TTC549 (cell line): Measurements from ENCODE around the gene IRF7.
"Not testable (repeated sequence)": the region's sequence is repeated elsewhere in the genome, so short reads cannot be mapped to it uniquely, and the experiment has no call there.

Source experiments
- FAIRE-seq: peaks from 2 replicates; lab custom pipeline; 2012; peaks lifted over from hg19 to GRCh38; lab: Jason Lieb, UNC

IRF7 gene

DNA sequence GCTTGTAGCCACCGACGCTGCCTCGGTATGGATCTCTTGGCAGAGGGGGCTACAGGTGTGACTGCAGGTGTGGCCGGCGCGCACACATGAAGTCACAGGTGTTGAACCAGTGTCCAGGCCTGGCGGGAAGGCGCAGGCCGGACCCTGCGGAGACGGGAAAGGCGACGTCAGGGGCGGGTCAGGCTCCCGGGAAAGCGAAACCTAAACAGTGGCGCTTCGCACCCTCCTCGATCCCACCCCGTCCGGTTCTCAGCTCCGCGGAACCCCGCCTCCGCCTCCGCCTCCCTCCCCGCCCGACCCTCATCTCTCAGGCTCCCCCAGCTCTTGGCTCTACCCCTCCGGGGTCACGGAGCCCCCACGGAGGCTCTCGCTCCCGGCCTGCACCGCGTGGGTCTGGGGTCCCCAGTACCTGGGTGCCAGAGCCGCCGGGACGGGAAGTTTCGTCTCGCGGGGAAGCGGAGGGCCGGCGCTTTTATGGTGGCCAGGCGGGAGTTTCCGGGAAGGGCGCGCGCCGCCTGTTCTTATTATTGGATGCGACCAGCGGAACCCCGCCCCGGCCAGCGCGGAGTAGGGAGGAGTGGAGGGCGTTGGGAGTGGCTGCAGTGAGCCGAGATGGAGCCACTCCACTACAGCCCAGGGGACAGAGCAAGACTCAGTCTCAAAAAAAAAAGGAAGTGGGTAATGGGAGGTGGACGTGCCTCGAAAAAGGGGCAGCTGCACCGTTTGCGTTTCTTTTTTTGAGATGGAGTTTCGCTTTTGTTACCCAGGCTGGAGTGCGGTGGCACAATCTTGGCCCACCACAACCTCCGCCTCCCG, at the start of gene IRF7:
Gene IRF7, minus strand, starts transcription at position 447 of the 816 bp plus-strand sequence. CDS start 586 bp downstream, outside the sequence.
- no peak for FAIRE-seq

DNA sequence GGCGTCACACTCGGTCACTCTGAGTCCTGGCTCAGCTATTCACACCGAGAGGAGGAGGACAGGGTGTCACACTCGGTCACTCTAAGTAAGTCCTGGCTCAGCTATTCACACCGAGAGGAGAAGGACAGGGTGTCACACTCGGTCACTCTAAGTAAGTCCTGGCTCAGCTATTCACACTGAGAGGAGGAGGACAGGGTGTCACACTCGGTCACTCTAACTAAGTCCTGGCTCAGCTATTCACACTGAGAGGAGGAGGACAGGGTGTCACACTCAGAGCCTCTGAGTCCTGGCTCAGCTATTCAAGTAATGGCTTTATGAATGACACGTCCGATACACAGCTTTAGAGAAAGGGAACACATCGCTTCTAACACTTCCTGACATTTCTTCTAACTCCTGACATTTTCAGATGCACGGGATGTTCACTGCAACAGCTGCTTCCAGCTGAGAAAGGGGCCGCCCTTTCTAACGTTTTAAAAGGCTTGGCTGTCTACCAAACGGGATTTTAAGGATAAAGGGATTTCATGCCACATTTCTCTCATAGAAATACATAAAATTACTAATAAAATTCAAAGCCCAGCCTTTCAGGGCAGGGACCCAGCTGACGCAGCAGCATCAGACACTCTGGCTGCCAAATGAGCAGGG, 49.4 kb upstream of the IRF7 start:
- FAIRE-seq = no peak

DNA sequence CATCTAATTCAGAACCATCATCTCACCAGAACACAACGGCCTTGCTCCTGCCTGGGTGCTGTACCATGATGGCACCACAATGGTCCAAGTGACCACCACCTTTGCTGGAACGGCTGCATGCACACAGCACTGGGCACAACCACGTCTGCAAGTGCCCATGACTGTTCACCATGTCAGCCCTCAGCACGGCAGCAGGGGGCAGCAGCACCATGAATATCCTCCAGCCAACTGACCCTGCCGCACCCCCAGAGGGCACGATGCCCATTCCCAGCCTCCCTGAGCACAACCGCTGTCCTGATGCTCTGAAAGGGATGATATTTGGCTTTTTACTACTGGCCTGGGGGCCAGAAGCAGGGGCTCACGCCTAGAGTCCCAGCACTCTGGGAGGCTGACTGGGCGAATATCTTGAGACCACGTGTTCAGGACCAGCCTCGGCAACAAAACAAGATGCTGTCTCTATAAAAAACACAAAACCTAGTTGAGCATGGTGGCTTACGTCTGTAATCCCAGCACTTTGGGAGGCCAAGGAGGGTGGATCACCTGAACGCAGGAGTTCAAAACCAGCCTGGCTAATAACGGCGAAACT, 47.0 kb upstream of the IRF7 start:
- no peak for FAIRE-seq

DNA sequence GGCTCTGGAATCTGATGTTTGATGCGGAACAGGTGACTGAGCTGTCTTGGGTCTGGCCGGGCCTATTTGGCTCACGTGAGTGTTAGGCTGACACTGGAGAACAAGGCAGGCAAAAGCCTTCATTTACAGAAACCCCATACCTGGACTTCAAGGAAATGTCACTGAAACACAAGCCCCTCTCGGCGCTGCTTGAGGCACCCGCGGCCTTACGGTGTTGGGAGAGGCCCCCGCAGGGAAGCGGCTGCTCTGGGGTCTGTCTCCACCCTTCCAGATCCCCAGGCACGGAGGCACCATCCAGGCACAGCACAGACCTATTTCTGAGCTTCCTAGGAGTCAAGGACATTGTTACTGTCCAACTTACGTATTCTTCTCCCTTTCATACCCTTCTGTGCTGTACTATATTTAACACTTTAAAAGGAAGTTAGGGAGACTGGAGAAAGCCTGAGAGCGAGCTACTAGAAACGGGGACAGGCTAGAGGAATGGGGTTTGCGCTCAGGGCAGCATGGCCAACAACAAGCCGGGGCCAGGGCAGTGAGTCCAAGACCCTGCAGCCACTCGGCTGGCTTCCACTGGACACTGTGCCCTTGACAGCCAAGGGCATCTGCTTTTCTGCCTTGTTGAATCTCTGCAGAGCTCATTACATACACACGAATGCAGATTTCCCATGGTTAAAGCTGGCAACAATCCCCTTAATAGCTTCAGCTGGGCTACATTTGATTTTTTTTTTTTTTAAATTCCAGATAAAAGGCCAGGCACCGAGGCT, 45.1 kb upstream of the IRF7 start:
- FAIRE-seq = no peak

DNA sequence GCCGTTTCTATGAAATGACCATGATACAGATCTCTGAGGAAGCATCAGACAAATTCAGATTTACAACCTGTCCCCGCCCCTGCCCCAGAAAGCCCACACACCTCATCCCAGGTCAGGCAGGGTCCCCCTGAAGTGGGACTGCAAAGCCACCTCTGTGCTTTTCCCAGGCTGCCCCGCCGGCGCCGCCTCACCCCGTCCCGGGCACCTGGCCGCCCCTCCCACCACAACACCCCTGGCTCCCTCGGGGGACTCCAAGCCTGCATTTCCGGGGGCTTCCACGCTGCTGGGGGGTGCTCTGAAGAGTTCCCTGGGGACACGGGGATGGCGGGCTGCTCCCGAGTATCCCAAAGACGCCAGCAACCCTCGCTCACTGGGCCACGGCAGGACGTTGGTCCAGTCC, 44.5 kb upstream of the IRF7 start:
- no peak for FAIRE-seq

DNA sequence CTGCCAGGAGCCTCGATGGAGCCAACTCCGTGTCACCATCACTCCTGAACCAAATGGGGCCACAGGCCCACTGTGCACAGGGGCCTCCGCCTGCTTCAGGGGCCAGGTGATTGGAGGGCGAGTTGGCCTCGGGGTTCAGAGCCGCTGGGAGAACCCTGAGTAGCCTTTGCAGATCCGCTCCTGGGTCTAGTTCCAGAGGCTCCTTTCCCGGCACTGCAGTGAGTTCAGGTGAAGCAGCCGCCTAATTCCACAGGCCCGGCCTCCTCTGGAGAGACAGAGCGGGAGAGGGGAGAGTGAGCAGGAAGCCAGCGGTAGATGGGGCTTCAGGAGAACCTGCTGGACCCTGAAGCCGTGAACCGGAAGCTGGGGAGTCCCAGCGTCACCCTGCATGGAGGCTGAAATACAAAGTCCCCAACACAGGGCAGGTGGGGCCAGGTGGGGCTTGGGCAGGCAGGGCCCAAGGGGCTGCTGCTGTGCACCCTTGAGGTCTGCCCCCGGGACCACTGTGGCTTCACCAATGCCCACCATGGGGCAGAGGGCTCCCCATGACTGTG, 43.9 kb upstream of the IRF7 start:
- FAIRE-seq = no peak

DNA sequence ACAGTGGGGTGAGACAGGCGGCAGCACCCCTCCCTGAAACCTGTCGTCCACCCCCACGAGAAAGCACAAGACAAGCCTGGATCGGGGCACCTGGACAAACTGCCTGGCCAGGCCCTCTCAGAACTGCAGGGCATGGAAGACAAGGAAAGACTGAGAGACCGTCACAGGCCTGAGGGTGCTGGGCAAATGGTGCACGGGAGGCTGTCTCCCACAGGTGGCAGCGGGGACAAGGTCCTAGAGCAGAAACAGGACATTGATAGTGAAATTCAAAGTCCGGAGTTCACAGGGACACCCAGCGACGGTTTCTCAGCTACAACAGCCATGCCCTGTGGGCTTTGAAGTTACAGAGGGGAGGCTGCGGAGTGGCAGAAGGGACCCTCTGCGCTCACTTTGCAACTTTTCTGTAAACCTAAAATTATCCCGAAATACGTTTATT, 42.0 kb upstream of the IRF7 start:
- no peak for FAIRE-seq

DNA sequence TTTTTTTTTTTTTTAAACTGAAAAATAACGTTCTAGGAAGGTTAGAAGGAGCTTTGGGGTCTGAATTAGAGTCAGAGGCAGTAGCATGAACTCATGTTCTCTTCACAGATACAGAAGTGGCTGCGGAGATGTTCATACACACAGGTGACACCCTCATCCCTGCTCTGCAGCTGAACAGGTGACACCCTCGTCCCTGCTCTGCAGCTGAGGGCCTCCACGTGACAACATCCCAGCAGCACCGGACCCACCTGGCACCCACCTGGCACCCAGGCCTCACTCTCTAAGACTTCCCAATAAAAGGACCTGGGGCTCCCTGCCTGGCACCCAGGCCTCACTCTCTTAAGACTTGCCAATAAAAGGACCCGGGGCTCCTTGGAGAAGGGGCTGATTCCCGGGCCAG, 41.1 kb upstream of the IRF7 start:
- FAIRE-seq = no peak

DNA sequence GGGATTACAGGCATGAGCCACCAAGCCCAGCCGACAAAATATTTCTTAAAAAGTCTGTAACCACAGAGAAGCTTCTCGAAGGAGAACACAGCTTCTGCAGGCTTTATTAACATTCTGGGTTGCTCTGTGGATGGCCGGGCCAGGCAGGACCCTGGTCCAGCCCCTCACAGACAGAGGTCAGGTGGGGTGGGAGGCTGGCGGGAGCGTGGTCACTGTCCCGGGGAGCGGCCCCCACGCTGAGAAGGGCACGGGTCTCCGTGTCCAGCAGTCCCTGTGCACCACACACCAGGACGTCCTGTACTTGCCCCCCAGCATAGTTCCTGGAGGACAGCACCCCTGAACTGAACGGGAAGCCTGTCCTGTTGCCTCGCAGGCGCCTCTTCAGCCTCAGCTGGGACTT, 40.7 kb upstream of the IRF7 start:
- FAIRE-seq = no peak

- FAIRE-seq = no peak
Measured at GRCh38 chr11:655036-655726, 39.4 kb upstream of the IRF7 start.

DNA sequence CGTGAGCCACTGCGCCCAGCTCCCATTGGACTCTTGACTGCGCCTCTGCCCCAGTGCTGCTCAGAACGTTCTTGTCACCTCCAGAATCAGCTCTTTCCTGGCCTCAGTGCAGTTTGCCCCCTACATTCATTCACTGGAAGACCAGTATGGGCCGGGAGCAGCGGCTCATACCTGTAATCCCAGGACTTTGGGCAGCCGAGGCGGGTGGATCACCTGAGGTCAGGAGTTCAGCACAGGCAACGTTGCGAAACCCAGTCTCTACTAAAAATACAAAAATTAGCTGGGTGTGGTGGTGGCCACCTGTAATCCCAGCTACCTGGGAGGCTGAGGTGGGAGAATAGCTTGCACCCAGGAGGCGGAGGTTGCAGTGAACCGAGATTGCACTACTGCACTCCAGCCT, 38.7 kb upstream of the IRF7 start:
- not testable (repeated sequence) for FAIRE-seq

DNA sequence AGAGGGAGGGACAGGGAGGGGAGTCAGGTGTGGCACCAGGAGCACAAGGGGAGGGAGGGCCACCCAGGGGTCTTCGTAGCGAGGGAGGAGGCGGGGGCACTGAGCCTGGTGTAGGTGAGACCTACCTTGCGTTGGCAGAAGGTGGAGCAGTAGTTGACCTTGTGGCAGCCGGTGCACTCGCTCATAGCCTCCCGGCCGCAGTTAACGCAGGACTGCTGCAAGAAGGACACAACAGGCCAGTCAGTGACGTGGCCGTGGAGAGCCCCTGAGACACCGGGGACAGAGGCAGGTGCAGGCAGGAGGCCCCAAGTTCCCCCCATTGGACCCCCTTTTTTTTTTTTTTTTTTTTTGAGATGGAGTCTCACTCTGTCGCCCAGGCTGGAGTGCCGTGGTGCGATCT, 38.1 kb upstream of the IRF7 start:
- no peak for FAIRE-seq

DNA sequence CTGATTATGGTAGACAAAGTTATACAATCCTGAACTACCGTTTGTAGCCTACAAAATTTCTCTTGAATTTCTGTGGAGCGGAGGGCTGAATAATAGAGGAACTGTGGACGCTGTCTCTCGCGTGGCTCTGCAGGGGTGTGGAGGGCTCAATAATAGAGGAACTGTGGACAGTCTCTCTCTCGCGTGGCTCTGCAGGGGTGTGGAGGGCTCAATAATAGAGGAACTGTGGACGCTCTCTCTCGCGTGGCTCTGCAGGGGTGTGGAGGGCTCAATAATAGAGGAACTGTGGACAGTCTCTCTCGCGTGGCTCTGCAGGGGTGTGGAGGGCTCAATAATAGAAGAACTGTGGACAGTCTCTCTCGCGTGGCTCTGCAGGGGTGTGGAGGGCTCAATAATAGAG, 37.4 kb upstream of the IRF7 start:
- not testable (repeated sequence) for FAIRE-seq

DNA sequence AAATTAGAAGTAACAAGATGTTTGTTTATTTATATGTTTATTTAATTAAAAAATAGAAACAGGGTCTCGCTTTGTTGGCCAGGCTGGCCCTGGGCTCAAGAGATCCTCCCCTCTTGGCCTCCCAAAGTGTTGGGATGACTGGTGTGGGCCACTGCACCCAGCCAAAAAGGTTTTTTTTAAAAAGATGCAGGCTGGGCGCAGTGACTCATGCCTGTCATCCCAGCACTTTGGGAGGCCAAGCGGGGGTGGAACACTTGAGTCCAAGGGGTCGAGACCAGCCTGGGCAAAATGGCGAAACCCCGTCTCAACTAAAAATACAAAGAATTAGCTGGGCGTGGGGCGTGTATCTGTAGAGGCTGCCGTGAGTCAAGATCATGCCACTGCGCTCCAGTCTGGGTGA, 34.7 kb upstream of the IRF7 start:
- no peak for FAIRE-seq

DNA sequence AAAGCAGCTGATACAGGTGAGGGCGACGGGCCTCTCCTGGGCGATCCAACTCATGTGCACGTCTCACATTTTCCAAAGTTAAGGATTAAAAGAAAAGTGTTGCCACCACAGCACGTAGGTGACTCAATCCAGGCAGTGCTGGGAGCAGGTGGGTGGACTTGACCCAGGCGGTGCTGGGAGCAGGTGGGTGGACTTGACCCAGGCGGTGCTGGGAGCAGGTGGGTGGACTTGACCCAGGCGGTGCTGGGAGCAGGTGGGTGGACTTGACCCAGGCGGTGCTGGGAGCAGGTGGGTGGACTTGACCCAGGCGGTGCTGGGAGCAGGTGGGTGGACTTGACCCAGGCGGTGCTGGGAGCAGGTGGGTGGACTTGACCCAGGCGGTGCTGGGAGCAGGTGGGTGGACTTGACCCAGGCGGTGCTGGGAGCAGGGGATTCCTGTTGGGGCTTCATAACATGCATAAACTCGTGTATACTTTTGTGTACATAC, 32.0 kb upstream of the IRF7 start:
- FAIRE-seq = not testable (repeated sequence)

DNA sequence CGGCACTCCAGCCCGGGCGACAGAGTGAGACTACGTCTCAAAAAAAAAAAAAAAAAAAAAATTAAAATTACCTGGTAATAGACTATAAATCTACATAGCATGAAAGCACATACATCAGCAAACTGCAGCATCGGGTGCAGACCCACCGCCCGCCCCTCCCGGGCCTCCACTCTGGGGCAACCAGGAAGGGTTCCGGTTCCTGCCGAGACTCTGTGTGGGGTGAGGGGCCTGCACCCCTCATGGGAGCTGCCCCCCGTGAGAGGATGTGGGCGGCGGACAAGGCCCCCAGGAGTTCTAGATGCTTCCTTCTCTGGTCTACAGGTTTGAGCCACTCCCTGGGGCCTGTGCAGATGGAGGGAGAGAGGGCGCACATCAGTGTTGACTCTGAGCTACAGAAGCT, 30.5 kb upstream of the IRF7 start:
- FAIRE-seq = no peak

DNA sequence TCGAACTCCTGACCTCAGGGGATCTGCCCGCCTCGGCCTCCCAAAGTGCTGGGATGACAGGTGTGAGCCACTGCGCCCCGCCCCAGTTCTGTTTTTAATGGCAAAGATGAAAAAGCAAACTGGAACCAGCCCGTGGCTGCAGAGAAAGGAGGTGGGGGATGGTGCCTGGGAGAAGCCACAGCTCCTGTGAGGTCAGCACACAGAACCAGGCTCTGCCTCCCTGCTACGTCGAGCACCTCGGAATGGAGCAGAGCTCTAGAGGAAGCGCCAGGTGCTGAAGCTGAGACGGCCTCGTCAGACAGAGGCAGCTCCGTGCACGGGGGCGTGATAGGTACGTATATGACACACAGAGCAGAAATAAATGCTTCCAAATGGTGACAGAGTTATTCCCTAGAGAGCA, 29.8 kb upstream of the IRF7 start:
- FAIRE-seq = no peak

DNA sequence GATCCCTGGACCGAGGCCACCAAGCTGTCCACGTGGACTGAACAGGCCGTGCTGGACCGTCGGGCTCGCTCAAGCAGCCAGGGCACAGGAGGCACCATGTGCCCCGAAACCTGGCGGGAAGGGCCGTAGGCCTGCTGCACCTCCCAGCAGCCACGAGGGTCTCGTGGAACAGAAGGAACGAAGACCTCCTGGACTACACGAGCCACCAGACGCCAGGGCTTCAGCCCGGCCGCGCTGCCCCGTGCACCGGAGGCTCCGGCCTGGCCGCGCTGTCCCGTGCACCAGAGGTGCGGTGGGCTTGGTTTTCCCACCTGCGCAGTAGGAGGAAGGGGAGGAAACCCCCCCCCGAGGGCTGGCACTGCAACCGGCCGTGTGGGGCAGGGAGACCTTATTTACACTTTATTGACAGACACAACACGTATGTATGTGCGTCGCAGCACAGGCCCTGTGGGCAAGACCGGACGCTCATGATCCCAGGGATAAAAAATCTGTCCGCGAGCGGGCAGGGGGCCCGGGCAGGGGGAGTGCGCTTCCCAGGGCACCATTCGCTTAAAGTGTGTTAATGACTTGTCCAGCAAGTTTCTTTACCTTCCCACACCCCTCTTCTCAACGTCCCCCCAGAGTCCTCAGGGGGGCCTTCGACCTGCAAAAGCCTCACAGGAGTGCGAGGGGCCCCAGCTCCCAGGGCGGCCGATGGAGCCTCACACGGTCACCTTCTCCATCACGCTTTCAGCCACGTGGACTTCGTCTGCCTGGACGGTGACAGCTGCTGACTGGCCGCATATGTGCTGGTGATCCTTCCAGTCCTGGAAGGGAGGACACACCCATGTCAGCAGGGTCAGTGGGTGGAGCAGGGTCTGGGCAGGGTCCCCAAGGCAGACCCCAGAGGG, 28.3 kb upstream of the IRF7 start:
- no peak for FAIRE-seq

GRCh38 chr11:643366-643765, 27.6 kb upstream of the IRF7 start:
- no peak for FAIRE-seq

GRCh38 chr11:641806-642370, 26.1 kb upstream of the IRF7 start:
- no peak for FAIRE-seq
